Activated CD4-positive, alpha-beta T cell treated with anti-CD3 and anti-CD28 coated beads for 36 hours (primary cell): ENCODE results near the gene FAM171A2. TPM values are rescaled to one million over a fixed set of nuclear protein-coding genes. Genes with fewer than 3 reads are reported as not detected.

ENCODE experiments used
- ATAC-seq: fragments of 200-7000 bp; cut with Tn5 transposase; one replicate; pipeline ENCODE4 v1.10.0; 2021; ENCODE audit warnings: mild to moderate bottlenecking, moderate library complexity
- CTCF ChIA-PET: fragments of 350-600 bp; sonication (Branson Sonifier 250); formaldehyde crosslinking; loops from one replicate; lab custom pipeline; 2021; ENCODE audit warnings: antibody characterized with exemption; lab: Charles Lee
- POLR2A ChIA-PET: fragments of 350-600 bp; sonication (Branson Sonifier 250); formaldehyde crosslinking; loops from one replicate; lab custom pipeline; 2021; ENCODE audit warnings: antibody characterized with exemption, inconsistent platforms; lab: Charles Lee
- DNase-seq: peaks from one replicate; pipeline ENCODE4 v3.0.0-alpha.2; 2020
- H3K27ac Mint-ChIP-seq: one replicate; pipeline ENCODE4 v1.8.0; 2021; ENCODE audit warnings: mixed read lengths
- H3K27me3 Mint-ChIP-seq: one replicate; pipeline ENCODE4 v1.8.0; 2021; ENCODE audit warnings: mixed read lengths
- H3K36me3 Mint-ChIP-seq: one replicate; pipeline ENCODE4 v1.8.0; 2021; ENCODE audit warnings: low read depth, mixed read lengths
- H3K4me1 Mint-ChIP-seq: one replicate; pipeline ENCODE4 v1.8.0; 2021; ENCODE audit warnings: mixed read lengths
- H3K4me3 Mint-ChIP-seq: one replicate; pipeline ENCODE4 v1.8.0; 2021; ENCODE audit warnings: mild to moderate bottlenecking, moderate library complexity, mixed read lengths
- H3K9me3 Mint-ChIP-seq: one replicate; pipeline ENCODE4 v1.8.0; 2021; ENCODE audit warnings: low read depth, mixed read lengths
- intact Hi-C, 2 experiments: fragments of 100-400 bp; cut with DNase I in 1 of 2; cut with micrococcal nuclease in 1 of 2; formaldehyde crosslinking; loops; one replicate each; pipeline versions ENCODE4 v1.14.2 to v1.15.1; 2022 to 2024; cut with DNase I, micrococcal nuclease
- total RNA-seq, 2 experiments: library from RNA; stranded (reverse); gene quantifications; one replicate each; pipeline ENCODE4 v1.2.3, GENCODE V29; 2021

Gene FAM171A2
- total RNA-seq, 2 experiments from 2014 or later = 0.18 to 0.32 TPM

GRCh38 chr17:44311562-44312181 is 52.0 kb downstream of the FAM171A2 start:
- no peak overlapping the region for H3K27ac Mint-ChIP-seq
- DNase-seq (no peak), ATAC-seq (no peak)
- POLR2A ChIA-PET = no interaction called here
- no peaks in the 10 kb centered on the region for H3K36me3 Mint-ChIP-seq
- CTCF ChIA-PET = no interaction called here
- H3K4me1 Mint-ChIP-seq = peaks cover 16% of the 10 kb centered on the region
- no peaks in the 10 kb centered on the region for H3K9me3 Mint-ChIP-seq
- peaks cover 39% of the 10 kb centered on the region for H3K27me3 Mint-ChIP-seq
- intact Hi-C loops = no loop called here
- H3K4me3 Mint-ChIP-seq = no peak overlapping the region

DNA sequence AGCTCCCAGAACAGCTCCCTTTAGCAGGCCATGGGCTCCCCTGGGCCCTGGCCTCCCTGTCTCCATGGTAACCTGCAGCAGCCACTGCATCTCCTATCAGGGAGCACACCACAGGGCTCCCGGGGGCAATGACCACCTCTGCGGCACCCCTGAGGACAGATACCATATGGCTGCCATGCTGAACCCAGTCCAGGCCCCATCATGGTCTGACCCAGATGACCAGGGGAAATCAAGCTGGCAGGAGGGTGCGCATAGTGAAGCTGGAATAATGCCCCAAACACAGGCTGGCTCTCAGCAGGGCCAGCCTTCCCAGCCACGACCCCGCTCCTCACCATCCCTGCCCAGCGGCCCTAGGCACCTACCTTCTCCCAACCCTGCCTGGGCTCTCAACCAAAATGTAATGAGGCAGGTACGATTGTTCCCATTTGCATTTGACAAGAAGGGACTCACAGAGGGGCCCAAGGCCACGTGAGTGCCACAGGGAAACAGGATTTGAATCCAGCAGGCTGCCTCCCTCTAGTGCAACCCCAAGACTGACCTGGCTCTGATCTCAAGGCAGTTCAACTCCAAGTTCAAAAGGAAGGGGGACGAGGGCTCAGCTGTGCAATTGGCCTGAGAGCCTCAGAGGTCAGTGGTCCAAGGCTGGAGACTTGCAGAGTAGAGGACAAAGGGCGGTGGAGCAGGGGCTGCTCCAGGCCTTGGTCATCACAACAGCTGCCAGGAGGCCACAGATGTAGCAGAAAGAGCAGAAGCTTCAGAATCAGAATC is 52.9 kb downstream of the FAM171A2 start:
- POLR2A ChIA-PET = no interaction called here
- peaks cover 10% of the 10 kb centered on the region for H3K4me1 Mint-ChIP-seq
- ATAC-seq (no peak), DNase-seq (no peak)
- H3K27ac Mint-ChIP-seq = no peak overlapping the region
- peaks cover 36% of the 10 kb centered on the region for H3K27me3 Mint-ChIP-seq
- CTCF ChIA-PET = interaction anchor here (1.7 kb wide), 1 partner anchor 20 kb away, joined by 4 read pairs; no protein-coding TSS in a partner anchor
- intact Hi-C loops = no loop called here
- H3K4me3 Mint-ChIP-seq = no peak overlapping the region
- H3K36me3 Mint-ChIP-seq = no peaks in the 10 kb centered on the region
- H3K9me3 Mint-ChIP-seq = no peaks in the 10 kb centered on the region

GRCh38 chr17:44310188-44310587 is 53.5 kb downstream of the FAM171A2 start:
- Mint-ChIP-seq H3K4me1 (peaks cover 5% of the 10 kb centered on the region), H3K9me3 (no peaks in the 10 kb centered on the region), H3K4me3 (no peak overlapping the region), H3K27ac (no peak overlapping the region), H3K36me3 (no peaks in the 10 kb centered on the region), H3K27me3 (peaks cover 31% of the 10 kb centered on the region)
- ChIA-PET POLR2A (no interaction called here), CTCF (interaction anchor here (0.9 to 1.7 kb wide), 2 partner anchors 21 to 36 kb away, joined by 3 to 4 read pairs; no protein-coding TSS in a partner anchor)
- intact Hi-C loops = no loop called here
- no peak for ATAC-seq
- no peak for DNase-seq

DNA sequence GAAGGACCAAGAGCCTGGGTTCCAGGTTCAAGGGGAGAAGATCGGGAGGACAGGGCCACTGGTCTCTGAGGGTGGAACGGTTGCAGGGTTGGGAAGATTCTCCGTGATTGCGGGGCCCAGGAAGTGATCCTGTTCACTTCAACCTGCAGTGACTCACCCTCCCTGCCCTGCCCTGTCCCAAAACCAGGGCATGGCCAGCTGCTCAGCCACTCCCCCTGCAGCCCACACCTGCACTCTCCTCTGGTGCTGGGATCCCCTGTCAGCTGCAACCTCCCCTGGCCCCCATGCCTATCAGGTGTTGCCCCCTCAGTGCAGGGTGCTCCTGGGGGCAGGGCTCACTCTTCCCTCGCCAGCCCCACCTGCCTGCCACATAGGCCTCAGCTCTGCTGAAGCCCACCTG is 54.2 kb downstream of the FAM171A2 start:
- Mint-ChIP-seq H3K36me3 (no peaks in the 10 kb centered on the region), H3K27me3 (peaks cover 31% of the 10 kb centered on the region), H3K4me3 (no peak overlapping the region), H3K9me3 (no peaks in the 10 kb centered on the region), H3K27ac (no peak overlapping the region), H3K4me1 (peaks cover 5% of the 10 kb centered on the region)
- POLR2A ChIA-PET = no interaction called here
- DNase-seq (no peak), ATAC-seq (no peak)
- intact Hi-C loops = no loop called here
- CTCF ChIA-PET = interaction anchor here (0.9 to 1.7 kb wide), 2 partner anchors 21 to 36 kb away, joined by 3 to 4 read pairs; no protein-coding TSS in a partner anchor

GRCh38 chr17:44308865-44309264 is 54.8 kb downstream of the FAM171A2 start:
- H3K9me3 Mint-ChIP-seq = no peaks in the 10 kb centered on the region
- H3K36me3 Mint-ChIP-seq = no peaks in the 10 kb centered on the region
- intact Hi-C loops = loop anchor here in 1 of 2 experiments (1.0 kb wide), 3 partner anchors 15 to 88 kb away; partner anchors contain the start of genes GRN and SLC25A39
- ChIA-PET CTCF (interaction anchor here (0.8 kb wide), 1 partner anchor 67 kb away, joined by 3 read pairs; no protein-coding TSS in a partner anchor), POLR2A (interaction anchor here (1.1 kb wide), 1 partner anchor 88 kb away, joined by 4 read pairs; no protein-coding TSS in a partner anchor)
- no peak for ATAC-seq
- H3K4me1 Mint-ChIP-seq = peaks cover 5% of the 10 kb centered on the region
- no peak overlapping the region for H3K4me3 Mint-ChIP-seq
- DNase-seq = no peak
- peaks cover 28% of the 10 kb centered on the region for H3K27me3 Mint-ChIP-seq
- no peak overlapping the region for H3K27ac Mint-ChIP-seq

GRCh38 chr17:44308320-44308818 is 55.3 kb downstream of the FAM171A2 start, which contains the start of gene RUNDC3A:
TSS of gene RUNDC3A (plus strand) at chr17:44308601. CDS start at chr17:44308833, 232 bp downstream.
- intact Hi-C loops = loop anchor here in 1 of 2 experiments (1.0 kb wide), 3 partner anchors 16 to 87 kb away; partner anchors contain the start of genes GRN and SLC25A39
- Mint-ChIP-seq H3K4me1 (peaks cover 5% of the 10 kb centered on the region), H3K27ac (no peak within 1 kb of the TSS), H3K4me3 (no peak within 1 kb of the TSS), H3K9me3 (no peaks in the 10 kb centered on the region), H3K36me3 (no peaks in the 10 kb centered on the region), H3K27me3 (peaks cover 28% of the 10 kb centered on the region)
- DNase-seq = peak; percentile 91
- CTCF ChIA-PET = interaction anchor here (0.8 kb wide), 1 partner anchor 68 kb away, joined by 3 read pairs; no protein-coding TSS in a partner anchor
- POLR2A ChIA-PET = interaction anchor here (0.6 to 1.1 kb wide), 2 partner anchors 87 to 222 kb away, joined by 4 to 8 read pairs; no protein-coding TSS in a partner anchor
- peak; percentile 91 for ATAC-seq

- CTCF ChIA-PET = interaction anchor here (0.8 kb wide), 1 partner anchor 69 kb away, joined by 3 read pairs; no protein-coding TSS in a partner anchor
- Mint-ChIP-seq H3K27ac (no peak overlapping the region), H3K9me3 (no peaks in the 10 kb centered on the region), H3K36me3 (no peaks in the 10 kb centered on the region), H3K4me1 (peaks cover 5% of the 10 kb centered on the region), H3K4me3 (no peak overlapping the region), H3K27me3 (peaks cover 23% of the 10 kb centered on the region)
- POLR2A ChIA-PET = interaction anchor here (0.6 to 1.1 kb wide), 2 partner anchors 86 to 223 kb away, joined by 4 to 8 read pairs; no protein-coding TSS in a partner anchor
- DNase-seq (no peak), ATAC-seq (peak; percentile 40)
- intact Hi-C loops = loop anchor here in 1 of 2 experiments (1.0 kb wide), 3 partner anchors 17 to 86 kb away; partner anchors contain the start of genes GRN and SLC25A39
These were observed 56.1 kb downstream of the FAM171A2 start for GRCh38 chr17:44307387-44308186.

DNA sequence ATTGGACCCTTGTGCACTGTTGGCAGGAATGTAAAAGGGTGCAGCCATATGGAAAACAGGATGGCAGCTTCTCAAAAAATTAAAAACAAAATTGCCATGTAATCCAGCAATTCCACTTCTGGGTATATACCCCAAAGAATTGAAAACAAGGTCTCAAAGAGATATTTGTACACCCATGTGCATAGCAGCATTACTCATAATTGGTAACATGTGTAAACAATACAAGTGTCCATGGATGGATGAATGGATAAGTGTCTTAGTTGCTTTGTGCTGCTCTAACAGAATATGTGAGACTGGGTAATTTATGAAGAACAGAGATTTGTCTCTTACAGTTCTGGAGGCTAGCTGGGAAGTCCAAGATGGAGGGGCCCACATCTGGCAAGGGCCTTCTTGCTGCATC is 59.0 kb downstream of the FAM171A2 start:
- POLR2A ChIA-PET = no interaction called here
- intact Hi-C loops = no loop called here
- H3K36me3 Mint-ChIP-seq = no peaks in the 10 kb centered on the region
- CTCF ChIA-PET = interaction anchor here (1.2 to 1.8 kb wide), 3 partner anchors 26 to 101 kb away, joined by 3 to 7 read pairs (median 6); no protein-coding TSS in a partner anchor
- H3K4me1 Mint-ChIP-seq = peaks cover 5% of the 10 kb centered on the region
- no peak for ATAC-seq
- H3K27me3 Mint-ChIP-seq = peaks cover 20% of the 10 kb centered on the region
- H3K27ac Mint-ChIP-seq = no peak overlapping the region
- no peak overlapping the region for H3K4me3 Mint-ChIP-seq
- DNase-seq = no peak
- no peaks in the 10 kb centered on the region for H3K9me3 Mint-ChIP-seq
